IPS-11a (cell line): ENCODE data around the gene STAT5B.
"Not testable (repeated sequence)": the region's sequence is repeated elsewhere in the genome, so short reads cannot be mapped to it uniquely, and the experiment has no call there.

Experiments
- H3K4me3 ChIP-seq: one replicate; pipeline ENCODE4 v1.5.1; 2013; ENCODE audit warnings: low read depth, low read length, control low read depth

Gene STAT5B

GRCh38 chr17:42307362-42307927 is 31.3 kb upstream of the STAT5B start:
- H3K4me3 ChIP-seq = no peak overlapping the region

- H3K4me3 ChIP-seq = no peak overlapping the region
Measured at GRCh38 chr17:42306385-42306667, 30.1 kb upstream of the STAT5B start.

GRCh38 chr17:42305543-42306384 is 29.6 kb upstream of the STAT5B start:
- no peak overlapping the region for H3K4me3 ChIP-seq

GRCh38 chr17:42305031-42305330 is 28.8 kb upstream of the STAT5B start:
- not testable (repeated sequence) for H3K4me3 ChIP-seq

- H3K4me3 ChIP-seq = no peak overlapping the region
Measured at GRCh38 chr17:42304187-42305030, 28.2 kb upstream of the STAT5B start.

- H3K4me3 ChIP-seq = no peak overlapping the region
Measured at GRCh38 chr17:42303694-42304093, 27.5 kb upstream of the STAT5B start.

GRCh38 chr17:42301022-42301421 is 24.8 kb upstream of the STAT5B start:
- no peak overlapping the region for H3K4me3 ChIP-seq

- H3K4me3 ChIP-seq = not testable (repeated sequence)
Measured at GRCh38 chr17:42299913-42300312, 23.7 kb upstream of the STAT5B start.

- H3K4me3 ChIP-seq = not testable (repeated sequence)
Measured at GRCh38 chr17:42299361-42299760, 23.2 kb upstream of the STAT5B start.

GRCh38 chr17:42297775-42298174 is 21.6 kb upstream of the STAT5B start:
- H3K4me3 ChIP-seq = not testable (repeated sequence)

- H3K4me3 ChIP-seq = no peak overlapping the region
Measured at GRCh38 chr17:42296012-42296411, 19.8 kb upstream of the STAT5B start.

GRCh38 chr17:42294469-42295398 is 18.5 kb upstream of the STAT5B start:
- H3K4me3 ChIP-seq = no peak overlapping the region

GRCh38 chr17:42291129-42291528 is 14.9 kb upstream of the STAT5B start:
- no peak overlapping the region for H3K4me3 ChIP-seq

- no peak overlapping the region for H3K4me3 ChIP-seq
Measured at GRCh38 chr17:42290577-42290976, 14.4 kb upstream of the STAT5B start.

GRCh38 chr17:42289611-42290181 is 13.5 kb upstream of the STAT5B start:
- no peak overlapping the region for H3K4me3 ChIP-seq

GRCh38 chr17:42288803-42289610 is 12.8 kb upstream of the STAT5B start:
- peak overlapping the region; percentile 33 for H3K4me3 ChIP-seq

- H3K4me3 ChIP-seq = peak within 1 kb of the TSS; percentile 33
Measured at GRCh38 chr17:42287977-42288802, 12.0 kb upstream of the STAT5B start, which contains the start of gene STAT5A. Gene STAT5A (plus strand): TSS chr17:42288498. CDS start chr17:42289412, 914 bp downstream.

GRCh38 chr17:42287305-42287976 is 11.2 kb upstream of the STAT5B start:
- H3K4me3 ChIP-seq = no peak overlapping the region
